RWPE1 (cell line): ENCODE results near the gene SLC35E1.
"Not testable (repeated sequence)": the region's sequence is repeated elsewhere in the genome, so short reads cannot be mapped to it uniquely, and the experiment has no call there.

ENCODE experiments used
- CTCF ChIA-PET: fragments of 350-600 bp; sonication (Branson Sonifier 250); formaldehyde crosslinking; extraction: SDS; loops from one replicate; lab custom pipeline; 2021; lab: Yijun Ruan, JAX
- POLR2A ChIA-PET: fragments of 400-600 bp; formaldehyde crosslinking; extraction: SDS; loops from one replicate; lab custom pipeline; 2020; ENCODE audit warnings: antibody characterized with exemption; ENCODE audit not compliant: low non-redundant PET; lab: Yijun Ruan, JAX
- DNase-seq: peaks from one replicate; pipeline ENCODE4 v3.0.0; 2012; ENCODE audit warnings: low spot score
- H3K27ac ChIP-seq: fragments of 450-650 bp; 2 replicates; pipeline ENCODE4 v1.5.1; 2017
- TF ChIP-seq, protein P1 (sequence below): fragments of 450-650 bp; conservative IDR thresholded peaks from 2 replicates; pipeline ENCODE4 v1.5.1; 2017; ENCODE audit warnings: low read depth, mild to moderate bottlenecking

The SLC35E1 gene

DNA sequence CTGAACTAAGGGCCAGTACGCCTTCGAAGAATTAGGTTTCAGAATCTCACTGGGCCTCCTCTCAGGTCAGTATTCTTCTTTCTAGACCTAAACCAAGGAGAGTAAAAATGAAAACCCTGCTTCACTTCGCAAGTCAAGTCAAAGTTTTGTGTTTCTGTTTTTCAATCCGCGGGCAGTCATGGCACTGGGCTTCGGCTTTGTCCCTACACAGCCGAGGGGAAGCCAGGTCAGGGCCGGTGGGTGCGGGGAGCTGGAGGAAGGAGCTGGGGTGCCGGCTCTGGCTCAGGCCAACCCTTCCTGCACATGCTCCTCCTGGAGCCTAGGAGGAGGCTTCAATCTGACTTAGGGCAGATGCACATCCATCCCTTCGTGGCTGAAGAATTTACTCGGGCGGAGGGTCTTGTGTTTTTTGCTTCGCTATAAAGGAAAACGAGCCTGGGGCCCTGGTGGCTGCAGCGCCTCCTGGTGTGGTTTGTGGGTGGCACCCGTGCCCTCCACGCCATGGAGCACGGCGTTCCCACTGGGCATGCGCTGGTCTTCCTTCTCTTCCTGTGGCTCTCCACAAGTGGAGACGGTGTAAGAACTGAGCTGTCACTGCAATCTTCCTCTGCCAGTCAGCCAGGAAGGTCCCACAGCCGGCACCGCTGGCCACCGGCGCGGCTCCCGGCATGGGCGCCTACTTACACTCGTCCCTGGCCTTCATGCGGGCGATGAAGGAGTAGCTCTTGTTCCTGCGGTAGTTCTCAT is 53.6 kb downstream of the SLC35E1 start:
- CTCF ChIA-PET: interaction anchor here (0.7 kb wide), 1 partner anchor 735 kb away, joined by 4 read pairs; no protein-coding TSS in a partner anchor
- H3K27ac ChIP-seq: peak overlapping the region; percentile 36
- POLR2A ChIA-PET: no interaction called here
- TF ChIP-seq, protein P1, sequence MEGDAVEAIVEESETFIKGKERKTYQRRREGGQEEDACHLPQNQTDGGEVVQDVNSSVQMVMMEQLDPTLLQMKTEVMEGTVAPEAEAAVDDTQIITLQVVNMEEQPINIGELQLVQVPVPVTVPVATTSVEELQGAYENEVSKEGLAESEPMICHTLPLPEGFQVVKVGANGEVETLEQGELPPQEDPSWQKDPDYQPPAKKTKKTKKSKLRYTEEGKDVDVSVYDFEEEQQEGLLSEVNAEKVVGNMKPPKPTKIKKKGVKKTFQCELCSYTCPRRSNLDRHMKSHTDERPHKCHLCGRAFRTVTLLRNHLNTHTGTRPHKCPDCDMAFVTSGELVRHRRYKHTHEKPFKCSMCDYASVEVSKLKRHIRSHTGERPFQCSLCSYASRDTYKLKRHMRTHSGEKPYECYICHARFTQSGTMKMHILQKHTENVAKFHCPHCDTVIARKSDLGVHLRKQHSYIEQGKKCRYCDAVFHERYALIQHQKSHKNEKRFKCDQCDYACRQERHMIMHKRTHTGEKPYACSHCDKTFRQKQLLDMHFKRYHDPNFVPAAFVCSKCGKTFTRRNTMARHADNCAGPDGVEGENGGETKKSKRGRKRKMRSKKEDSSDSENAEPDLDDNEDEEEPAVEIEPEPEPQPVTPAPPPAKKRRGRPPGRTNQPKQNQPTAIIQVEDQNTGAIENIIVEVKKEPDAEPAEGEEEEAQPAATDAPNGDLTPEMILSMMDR: no peak; the same call in 1 of the 2 replicates
- DNase-seq: no peak

DNA sequence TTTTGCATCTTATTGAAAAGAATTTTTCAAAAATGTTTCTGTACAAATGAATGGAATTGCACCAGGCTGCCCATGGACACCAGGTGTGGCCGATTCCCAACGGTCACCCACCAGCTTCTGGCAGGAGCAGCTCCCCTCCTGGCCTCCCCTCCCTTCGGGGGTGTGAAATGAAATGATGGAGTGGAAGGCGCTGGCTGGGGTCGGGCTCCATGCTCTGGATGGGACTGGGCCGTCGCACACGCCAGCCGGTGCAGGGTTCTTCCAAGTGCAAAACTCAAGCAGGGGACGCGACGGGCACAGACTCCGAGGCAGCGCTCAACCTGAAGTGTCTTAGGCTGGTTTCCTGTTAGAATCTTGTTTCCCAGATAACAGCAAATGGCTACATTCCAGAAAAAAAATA is 54.2 kb downstream of the SLC35E1 start:
- TF ChIP-seq, protein P1: no peak
- H3K27ac ChIP-seq: peak overlapping the region; percentile 36
- no peak for DNase-seq
- POLR2A ChIA-PET: no interaction called here
- CTCF ChIA-PET: no interaction called here

DNA sequence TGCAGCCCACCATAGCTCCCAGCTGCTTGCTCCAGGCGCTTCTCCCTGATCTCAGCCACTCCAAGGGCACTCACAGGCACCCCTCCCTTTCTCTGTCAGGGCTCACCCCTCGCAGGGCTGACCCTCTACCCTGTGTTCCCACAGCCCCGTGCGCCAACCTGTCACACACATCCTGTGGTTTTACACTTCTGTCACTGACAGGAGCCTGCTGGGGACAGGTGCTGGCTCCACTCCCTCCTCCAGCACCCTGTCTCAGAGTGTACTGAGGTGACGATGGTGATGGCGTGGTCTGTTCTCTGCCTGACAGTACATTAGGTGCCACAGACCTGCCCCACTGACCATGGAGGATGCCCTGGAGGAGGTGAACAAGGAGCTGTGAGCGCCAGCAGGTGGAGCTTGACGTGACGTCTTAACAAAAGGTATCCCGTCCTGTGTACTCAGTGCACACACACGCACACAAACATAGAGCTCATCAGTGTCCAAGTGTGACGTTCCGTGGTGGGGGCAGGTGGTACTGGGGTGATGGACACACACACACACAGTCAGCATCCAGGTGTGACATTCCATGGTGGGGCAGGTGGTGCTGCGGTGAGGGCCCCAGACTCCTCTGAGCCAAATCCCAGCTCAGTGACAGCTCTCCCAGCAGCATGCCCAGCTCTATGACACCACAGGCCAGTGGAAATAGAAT is 55.1 kb downstream of the SLC35E1 start:
- TF ChIP-seq, protein P1: no peak

DNA sequence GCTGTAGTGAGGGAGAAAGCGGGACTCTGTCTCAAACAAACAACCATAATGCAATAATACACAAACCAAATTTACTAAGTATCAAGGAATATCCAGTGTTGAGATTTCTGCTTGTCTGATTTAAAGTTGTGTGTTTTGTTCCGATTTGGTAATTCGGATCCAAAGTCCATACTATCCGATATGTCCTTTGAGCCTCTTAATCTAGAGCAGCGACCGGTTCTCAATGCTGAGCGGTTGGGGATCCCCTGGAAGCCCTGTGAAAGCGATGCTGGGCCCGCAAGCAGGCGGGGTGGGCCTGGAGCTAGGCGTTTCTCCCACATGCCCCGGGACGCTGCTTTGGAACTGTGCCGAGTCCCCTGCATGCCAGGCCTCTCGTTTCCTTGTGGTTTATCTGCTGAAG is 55.8 kb downstream of the SLC35E1 start:
- DNase-seq: no peak
- ChIA-PET CTCF (no interaction called here), POLR2A (no interaction called here)
- TF ChIP-seq, protein P1: no peak
- peak overlapping the region; percentile 36 for H3K27ac ChIP-seq

More for the DNA sequence above, 55.1 kb downstream of the SLC35E1 start:
- no peak for DNase-seq
- H3K27ac ChIP-seq: peak overlapping the region; percentile 36
- CTCF ChIA-PET: interaction anchor here (0.6 kb wide), 2 partner anchors 271 to 290 kb away, joined by 3 to 4 read pairs; no protein-coding TSS in a partner anchor
- POLR2A ChIA-PET: no interaction called here

DNA sequence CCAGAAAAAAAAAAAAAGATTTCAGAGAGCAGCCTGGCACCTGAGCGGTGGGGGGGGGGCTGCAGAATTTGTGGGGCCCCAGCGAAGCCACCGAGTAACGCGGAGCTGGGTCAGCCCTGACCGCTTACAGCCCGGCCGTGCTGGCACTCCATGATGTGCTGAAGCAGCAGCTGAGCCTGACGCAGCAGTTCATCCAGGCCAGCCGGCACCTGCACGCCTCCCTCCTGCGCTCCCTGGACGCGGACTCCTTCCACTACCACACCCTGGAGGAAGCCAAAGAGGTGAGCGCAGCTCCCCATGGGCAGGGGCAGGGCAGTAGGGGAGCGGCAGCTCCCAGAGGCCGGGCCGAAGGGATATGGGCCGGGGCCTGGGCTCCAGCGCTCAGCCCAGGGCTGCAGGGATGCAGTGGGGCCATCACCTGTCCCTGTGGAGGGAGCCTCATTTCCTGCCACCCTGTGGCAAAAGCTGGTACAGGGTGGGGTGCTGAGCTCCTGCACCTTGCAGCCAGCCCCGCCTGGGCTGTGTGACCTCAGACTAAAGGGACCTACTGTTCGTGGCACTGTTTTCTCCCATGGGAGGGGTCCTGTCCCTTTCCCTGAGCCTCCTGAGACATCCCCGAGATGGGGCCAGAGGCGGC is 57.7 kb downstream of the SLC35E1 start:
- H3K27ac ChIP-seq: no peak overlapping the region
- no peak for DNase-seq
- POLR2A ChIA-PET: no interaction called here
- CTCF ChIA-PET: interaction anchor here (0.5 kb wide), 1 partner anchor 138 kb away, joined by 3 read pairs; no protein-coding TSS in a partner anchor
- TF ChIP-seq, protein P1: no peak

DNA sequence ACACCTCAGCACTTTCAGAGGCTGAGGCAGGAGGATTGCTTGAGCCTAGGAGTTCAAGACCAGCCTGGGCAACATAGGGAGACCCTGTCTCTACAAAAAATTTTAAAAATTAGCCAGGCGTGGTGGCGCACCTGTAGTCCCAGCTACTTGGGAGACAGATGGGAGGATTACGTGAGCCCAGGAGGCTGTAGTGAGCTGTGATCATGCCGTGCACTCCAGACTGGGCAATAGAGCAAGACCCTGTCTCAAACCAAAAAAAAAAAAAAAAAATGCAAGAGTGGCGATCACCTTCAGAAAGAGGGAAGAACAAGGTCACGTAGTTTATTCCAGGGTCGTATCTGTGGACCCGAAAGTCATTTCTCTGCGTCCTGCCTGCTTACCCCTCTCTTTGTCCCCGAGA is 59.6 kb downstream of the SLC35E1 start:
- H3K27ac ChIP-seq: 0 out of 2 replicates have a peak overlapping the region, but pooled peaks have one; percentile 14
- CTCF ChIA-PET, DNase-seq, POLR2A ChIA-PET: not testable (repeated sequence)
